Caki2 (cell line): ENCODE results near the gene CDH4. TPM values are rescaled to one million over a fixed set of nuclear protein-coding genes. Genes with fewer than 3 reads are reported as not detected.

Source experiments
- DNase-seq: peaks from one replicate; pipeline ENCODE4 v3.0.0-alpha.2; 2015; ENCODE audit warnings: low read depth
- in situ Hi-C: cut with HindIII; loops from 2 replicates; pipeline ENCODE4 v1.10.0; 2016; ENCODE audit warnings: low sequenced_read_pairs, low pct_unique_long_range_greater_than_20kb, mixed read lengths
- total RNA-seq: library from RNA; depleted of rRNA; stranded (reverse); fragments of >200 nt; shearing (Covaris generic); gene quantifications from 2 replicates; pipeline ENCODE4 v1.2.3, GENCODE V29; 2014; ENCODE audit warnings: low replicate concordance

Gene CDH4
- total RNA-seq, 1 experiment from 2014 or later = 2.7 TPM

GRCh38 chr20:61817575-61817974 is 565.5 kb downstream of the CDH4 start:
- no peak for DNase-seq
- in situ Hi-C loops = no loop called here

- DNase-seq = no peak
- in situ Hi-C loops = no loop called here
Observed at GRCh38 chr20:61818746-61819573, 566.9 kb downstream of the CDH4 start.

GRCh38 chr20:61819574-61819846 is 567.4 kb downstream of the CDH4 start:
- in situ Hi-C loops = no loop called here
- no peak for DNase-seq

- in situ Hi-C loops = no loop called here
- DNase-seq = no peak
Observed at GRCh38 chr20:61819921-61820825, 568.1 kb downstream of the CDH4 start.

- in situ Hi-C loops = no loop called here
- DNase-seq = no peak
Observed at GRCh38 chr20:61821735-61822134, 569.7 kb downstream of the CDH4 start.

GRCh38 chr20:61822396-61822795 is 570.3 kb downstream of the CDH4 start:
- DNase-seq = no peak
- in situ Hi-C loops = no loop called here

- in situ Hi-C loops = no loop called here
- DNase-seq = no peak
Observed at GRCh38 chr20:61823242-61823641, 571.2 kb downstream of the CDH4 start.

- in situ Hi-C loops = no loop called here
- no peak for DNase-seq
Observed at GRCh38 chr20:61828891-61829290, 576.8 kb downstream of the CDH4 start.

GRCh38 chr20:61829526-61829925 is 577.5 kb downstream of the CDH4 start:
- no peak for DNase-seq
- in situ Hi-C loops = no loop called here

- in situ Hi-C loops = no loop called here
- no peak for DNase-seq
Observed at GRCh38 chr20:61830241-61830930, 578.3 kb downstream of the CDH4 start.

- in situ Hi-C loops = no loop called here
- no peak for DNase-seq
Observed at GRCh38 chr20:61830991-61831390, 578.9 kb downstream of the CDH4 start.

- no peak for DNase-seq
- in situ Hi-C loops = no loop called here
Observed at GRCh38 chr20:61832181-61832580, 580.1 kb downstream of the CDH4 start.

- in situ Hi-C loops = no loop called here
- no peak for DNase-seq
Observed at GRCh38 chr20:61833807-61834610, 581.9 kb downstream of the CDH4 start.

GRCh38 chr20:61835301-61835700 is 583.2 kb downstream of the CDH4 start:
- DNase-seq = peak; percentile 20
- in situ Hi-C loops = no loop called here

- in situ Hi-C loops = no loop called here
Observed at GRCh38 chr20:61835791-61836350, 583.8 kb downstream of the CDH4 start.

GRCh38 chr20:61837200-61837599 is 585.1 kb downstream of the CDH4 start:
- in situ Hi-C loops = no loop called here
- no peak for DNase-seq

More at GRCh38 chr20:61835791-61836350, 583.8 kb downstream of the CDH4 start:
- DNase-seq = no peak

- in situ Hi-C loops = no loop called here
Observed at GRCh38 chr20:61839223-61839911, 587.3 kb downstream of the CDH4 start.

More at GRCh38 chr20:61839223-61839911, 587.3 kb downstream of the CDH4 start:
- DNase-seq = no peak
